CD4-positive, alpha-beta T cell treated with Interleukin-21 for 1 hour (primary cell): ENCODE data around the gene PPCDC.
"Not testable (repeated sequence)": the region's sequence is repeated elsewhere in the genome, so short reads cannot be mapped to it uniquely, and the experiment has no call there.

ENCODE experiments used
- DNase-seq: peaks from one replicate; pipeline ENCODE4 v3.0.0-alpha.2; 2020

Gene PPCDC

DNA sequence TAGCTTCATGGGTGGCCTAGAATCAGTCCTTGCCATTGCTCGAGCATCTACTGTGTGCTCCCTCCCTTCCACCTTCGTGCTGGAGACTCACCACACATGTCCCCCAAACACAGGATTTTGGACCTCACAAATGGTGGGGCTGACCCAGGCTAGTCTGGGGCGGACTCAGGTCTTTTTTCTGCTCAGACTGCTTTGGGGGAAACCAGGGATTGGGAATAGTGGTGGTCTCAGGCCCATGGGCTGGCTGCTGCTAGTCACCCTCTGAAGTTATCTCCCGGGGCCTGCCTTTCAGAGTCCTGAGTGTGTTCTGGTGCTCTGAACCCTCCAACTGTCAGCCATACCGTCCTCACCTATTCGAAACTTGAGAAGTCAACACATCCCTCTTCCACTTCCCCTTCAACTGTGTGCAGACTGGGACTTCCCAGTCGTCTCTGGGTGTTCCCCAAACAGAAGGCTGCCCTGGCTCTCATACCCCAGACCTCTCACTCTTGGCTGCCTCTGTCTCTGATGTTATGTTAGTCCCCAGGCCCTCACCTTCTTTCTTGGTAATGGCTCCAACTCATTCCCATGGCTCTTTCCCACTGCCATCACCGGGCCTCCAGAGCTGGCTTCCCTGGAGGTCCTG is 46.0 kb downstream of the PPCDC start:
- DNase-seq, result peak; percentile 19

GRCh38 chr15:75070674-75071073 is 47.3 kb downstream of the PPCDC start:
- no peak for DNase-seq

DNA sequence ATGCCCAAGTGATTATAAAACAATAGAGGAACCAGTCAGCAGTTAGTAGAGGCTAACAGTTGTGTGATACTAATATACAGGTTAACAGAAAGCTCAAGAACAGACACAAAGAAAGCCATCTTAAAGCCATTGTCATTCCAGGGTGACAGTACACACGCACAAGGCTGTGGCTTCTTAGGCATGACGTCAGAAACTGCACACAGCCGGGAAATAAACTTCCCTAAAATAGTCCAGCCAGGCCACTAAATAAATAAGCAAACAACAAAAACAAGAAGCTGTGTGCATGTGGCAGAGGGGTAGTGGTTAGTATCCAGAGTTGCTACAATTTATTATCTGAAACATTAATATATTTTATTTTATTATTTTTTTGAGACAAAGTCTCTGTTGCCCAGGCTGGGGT is 49.8 kb downstream of the PPCDC start:
- DNase-seq, result peak; percentile 26

- DNase-seq, result no peak
These were observed 52.9 kb downstream of the PPCDC start for GRCh38 chr15:75076277-75076676.

- DNase-seq, result peak; percentile 25
These were observed 54.2 kb downstream of the PPCDC start for GRCh38 chr15:75077551-75077961.

DNA sequence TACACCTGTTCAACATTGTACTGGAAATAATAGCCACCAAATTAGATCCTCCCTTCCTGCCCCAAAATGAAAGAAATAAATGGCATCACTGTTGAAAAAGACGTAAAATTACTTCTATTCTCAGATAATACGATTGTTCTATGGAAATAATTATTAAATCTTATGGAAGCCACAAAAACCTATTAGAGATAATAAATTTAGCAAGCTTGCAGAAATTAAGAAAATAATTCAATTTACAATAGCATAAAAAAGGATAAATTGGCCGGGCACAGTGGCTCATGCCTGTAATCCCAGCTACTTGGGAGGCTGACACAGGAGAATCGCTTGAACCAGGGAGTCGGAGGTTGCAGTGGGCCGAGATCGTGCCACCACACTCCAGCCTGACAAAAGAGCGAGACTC is 57.8 kb downstream of the PPCDC start:
- DNase-seq, result no peak

- DNase-seq, result no peak
These were observed 59.3 kb downstream of the PPCDC start for GRCh38 chr15:75082689-75083088.

- DNase-seq, result not testable (repeated sequence)
These were observed 62.3 kb downstream of the PPCDC start for GRCh38 chr15:75085708-75086107.

- DNase-seq, result no peak
These were observed 66.3 kb downstream of the PPCDC start for GRCh38 chr15:75089456-75090387.

DNA sequence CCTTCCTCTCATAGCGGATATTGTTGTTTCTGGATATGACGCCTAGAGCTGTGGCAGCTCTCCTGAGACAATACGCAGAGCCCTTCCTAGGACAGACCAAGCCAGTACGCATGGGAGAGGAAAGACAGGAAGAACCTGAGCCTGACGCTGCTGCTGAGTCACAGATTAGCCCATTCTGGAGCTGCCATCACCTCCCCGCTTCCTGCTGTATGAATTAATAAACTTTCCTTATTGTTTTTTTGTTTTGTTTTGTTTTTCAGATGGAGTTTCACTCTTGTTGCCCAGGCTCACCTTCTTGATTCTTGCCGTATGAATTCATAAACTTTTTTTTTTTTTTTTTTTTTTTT is 67.0 kb downstream of the PPCDC start:
- no peak for DNase-seq

DNA sequence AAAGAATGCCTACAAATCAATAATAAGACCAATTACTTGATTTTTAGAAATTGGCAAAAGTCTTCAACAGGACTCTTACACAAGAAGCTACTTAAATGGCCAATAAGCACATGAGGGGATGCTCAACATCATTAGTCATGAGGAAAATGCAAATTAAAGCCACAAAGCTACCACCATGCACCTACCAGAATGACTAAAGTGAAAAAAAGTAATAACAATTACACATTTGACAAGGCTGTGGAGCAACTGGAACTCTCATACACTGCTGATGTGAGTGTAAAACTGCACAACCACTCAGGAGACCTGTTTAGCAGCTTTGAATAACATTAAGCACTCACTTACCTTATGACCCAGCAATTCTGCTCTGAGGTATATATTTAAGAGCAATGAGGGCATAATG is 68.4 kb downstream of the PPCDC start:
- no peak for DNase-seq

- DNase-seq, result not testable (repeated sequence)
These were observed 71.6 kb downstream of the PPCDC start for GRCh38 chr15:75094961-75095478.

GRCh38 chr15:75095594-75095993 is 72.2 kb downstream of the PPCDC start:
- DNase-seq, result no peak

- DNase-seq, result no peak
These were observed 74.5 kb downstream of the PPCDC start for GRCh38 chr15:75097939-75098338.

DNA sequence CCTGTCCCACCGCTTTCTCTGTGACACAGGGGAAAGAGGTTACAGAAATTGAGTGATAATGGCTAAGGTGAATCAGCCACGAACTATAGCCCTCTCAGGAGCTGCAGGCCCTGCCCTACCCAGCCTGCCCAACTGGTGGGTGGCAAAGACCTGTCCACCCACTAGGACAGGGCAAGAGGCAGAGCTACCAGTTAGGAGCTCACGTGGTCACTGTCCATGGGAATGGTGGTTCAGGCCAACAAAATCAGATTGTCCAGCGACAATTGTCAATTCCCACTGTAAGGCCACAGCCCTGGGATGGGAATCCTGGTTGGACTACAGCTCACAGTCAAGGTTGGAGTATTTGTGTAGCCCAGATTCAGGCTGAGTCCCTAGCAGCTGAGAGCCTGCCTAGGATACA is 75.0 kb downstream of the PPCDC start:
- no peak for DNase-seq
